Skeletal muscle satellite cell (primary cell): ENCODE measurements around the gene TAF4.
"Not testable (repeated sequence)": the region's sequence is repeated elsewhere in the genome, so short reads cannot be mapped to it uniquely, and the experiment has no call there.

Source experiments
- H3K27me3 ChIP-seq: 2 replicates; pipeline ENCODE4 v1.7.0; 2013; ENCODE audit warnings: low read length; ENCODE audit not compliant: control insufficient read depth, insufficient read depth
- H3K36me3 ChIP-seq: 2 replicates; pipeline ENCODE4 v1.7.0; 2013; ENCODE audit warnings: mild to moderate bottlenecking, control low read depth, low read length; ENCODE audit not compliant: insufficient read depth
- H3K4me1 ChIP-seq: 2 replicates; pipeline ENCODE4 v1.7.0; 2013; ENCODE audit warnings: low read length; ENCODE audit not compliant: control insufficient read depth, insufficient read depth
- H3K4me2 ChIP-seq: 2 replicates; pipeline ENCODE4 v1.7.0; 2013; ENCODE audit warnings: mild to moderate bottlenecking, low read length
- H3K4me3 ChIP-seq: 2 replicates; pipeline ENCODE4 v1.7.0; 2013; ENCODE audit warnings: low read length
- H3K9ac ChIP-seq: 2 replicates; pipeline ENCODE4 v1.7.0; 2013; ENCODE audit warnings: mild to moderate bottlenecking, low read depth, low read length, moderate library complexity
- H3K9me3 ChIP-seq: replicated peaks from 2 replicates; pipeline ENCODE4 v1.7.0; 2013; ENCODE audit warnings: mild to moderate bottlenecking, control low read depth, low read length

Gene TAF4

DNA sequence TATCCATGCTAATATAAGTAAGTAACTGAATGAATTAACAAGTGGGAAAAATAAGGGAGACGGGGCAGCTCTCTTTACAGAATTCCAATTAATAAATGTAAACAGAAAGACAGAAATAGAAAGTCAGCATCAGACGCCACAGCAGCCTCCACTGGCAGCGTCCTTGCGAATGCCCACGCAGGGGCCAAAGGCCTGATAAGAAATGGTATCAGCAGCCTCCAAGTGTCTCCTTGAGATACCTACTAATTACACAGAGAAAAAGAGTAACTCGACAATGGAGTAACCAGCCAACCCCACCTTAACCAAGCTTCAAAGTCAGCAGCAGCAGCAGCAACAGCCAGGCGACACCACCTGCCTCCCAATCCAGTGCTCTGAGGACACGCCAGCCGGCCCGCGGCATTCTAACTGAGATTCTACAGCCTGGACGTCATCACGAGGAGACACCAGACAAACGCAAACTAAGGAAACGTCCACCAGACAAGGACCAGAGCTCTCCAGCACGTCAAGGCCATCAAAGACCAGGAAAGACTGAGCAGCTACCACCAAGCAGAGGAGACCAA is 78.8 kb downstream of the TAF4 start:
- Histone ChIP-seq H3K9ac (no peak overlapping the region), H3K9me3 (no peaks in the 10 kb centered on the region), H3K27me3 (no peaks in the 10 kb centered on the region), H3K4me2 (no peak overlapping the region), H3K36me3 (peaks cover 23% of the 10 kb centered on the region), H3K4me3 (no peak overlapping the region), H3K4me1 (no peaks in the 10 kb centered on the region)

DNA sequence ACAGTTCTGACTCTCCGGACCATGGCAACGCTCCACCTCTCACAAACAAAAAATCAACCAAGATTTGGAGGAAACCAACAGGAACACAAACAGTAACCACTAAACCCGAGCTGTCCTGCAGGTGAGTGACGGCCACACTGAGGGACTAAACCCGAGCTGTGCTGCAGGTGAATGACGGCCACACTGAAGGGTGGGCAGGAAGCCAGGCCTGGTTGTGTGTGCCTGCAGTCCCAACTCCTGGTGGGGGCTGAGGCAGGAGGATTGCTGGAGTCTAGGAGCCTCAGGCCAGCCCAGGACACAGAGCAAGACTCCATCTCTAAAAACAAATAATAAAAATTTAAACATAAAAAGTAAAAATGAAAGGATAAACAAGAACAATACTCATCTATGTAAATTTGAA is 80.6 kb downstream of the TAF4 start:
- H3K4me3 ChIP-seq: no peak overlapping the region
- H3K27me3 ChIP-seq: no peaks in the 10 kb centered on the region
- H3K9me3 ChIP-seq: no peaks in the 10 kb centered on the region
- peaks cover 11% of the 10 kb centered on the region for H3K36me3 ChIP-seq
- no peaks in the 10 kb centered on the region for H3K4me1 ChIP-seq
- no peak overlapping the region for H3K9ac ChIP-seq
- no peak overlapping the region for H3K4me2 ChIP-seq

DNA sequence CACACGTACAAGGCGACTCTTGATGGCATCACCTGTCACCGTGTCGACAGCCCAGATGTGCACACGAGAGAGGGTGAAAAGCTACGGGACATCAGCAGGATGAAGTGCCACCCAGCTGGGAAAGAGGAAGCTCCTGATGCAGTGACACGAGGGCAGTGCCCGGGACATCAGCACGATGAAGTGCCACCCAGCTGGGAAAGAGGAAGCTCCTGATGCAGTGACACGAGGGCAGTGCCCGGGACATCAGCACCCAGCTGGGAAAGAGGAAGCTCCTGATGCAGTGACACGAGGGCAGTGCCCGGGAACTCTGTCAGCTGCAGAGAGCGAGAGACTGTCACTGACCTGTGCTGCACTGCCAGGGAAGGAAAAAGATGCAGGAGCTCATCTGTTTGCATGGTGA is 81.2 kb downstream of the TAF4 start:
- not testable (repeated sequence) for H3K4me2 ChIP-seq, H3K27me3 ChIP-seq, H3K9me3 ChIP-seq, H3K36me3 ChIP-seq, H3K4me3 ChIP-seq, H3K4me1 ChIP-seq, H3K9ac ChIP-seq

DNA sequence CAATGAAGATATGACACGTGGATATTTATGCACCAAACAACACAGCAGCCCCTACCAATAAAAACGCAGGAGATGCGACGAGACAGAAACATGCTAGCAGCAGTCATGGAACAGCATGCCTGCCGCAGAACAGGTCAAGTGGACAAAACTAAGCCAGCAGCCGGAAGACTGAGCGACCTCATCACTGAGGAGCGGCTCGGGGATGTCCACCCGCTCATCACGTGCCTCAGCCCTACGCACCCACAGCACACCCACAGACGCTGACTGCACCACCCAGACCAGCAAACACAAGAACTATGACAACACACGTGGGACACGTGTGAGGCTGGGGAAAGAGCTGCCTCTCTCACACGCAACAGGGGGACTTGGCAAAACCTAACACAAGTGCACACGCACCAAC is 81.7 kb downstream of the TAF4 start:
- Histone ChIP-seq H3K4me2 (no peak overlapping the region), H3K4me3 (no peak overlapping the region), H3K4me1 (no peaks in the 10 kb centered on the region), H3K9me3 (no peaks in the 10 kb centered on the region), H3K36me3 (peaks cover 7% of the 10 kb centered on the region), H3K9ac (no peak overlapping the region), H3K27me3 (no peaks in the 10 kb centered on the region)

DNA sequence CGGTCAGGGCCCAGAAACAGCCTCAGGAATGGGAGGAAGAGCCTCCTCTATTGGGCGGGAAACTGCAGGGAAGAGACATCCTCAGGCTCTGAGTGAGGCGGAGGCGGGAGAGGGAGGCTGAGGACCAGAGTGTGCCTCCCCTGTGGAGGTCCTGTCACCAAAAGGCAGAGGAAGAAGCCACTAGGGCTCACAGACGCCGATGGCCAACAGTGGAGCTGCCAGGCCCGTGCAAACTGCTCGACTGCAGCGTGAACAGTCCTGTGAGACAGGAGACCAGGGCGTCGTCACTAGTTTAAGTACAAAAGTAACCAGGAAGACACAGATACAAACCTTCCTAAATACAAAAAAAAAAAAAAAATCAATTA is 82.7 kb downstream of the TAF4 start:
- peaks cover 7% of the 10 kb centered on the region for H3K36me3 ChIP-seq
- no peaks in the 10 kb centered on the region for H3K9me3 ChIP-seq
- no peak overlapping the region for H3K4me3 ChIP-seq
- H3K4me1 ChIP-seq: no peaks in the 10 kb centered on the region
- no peak overlapping the region for H3K9ac ChIP-seq
- H3K4me2 ChIP-seq: no peak overlapping the region
- no peaks in the 10 kb centered on the region for H3K27me3 ChIP-seq

DNA sequence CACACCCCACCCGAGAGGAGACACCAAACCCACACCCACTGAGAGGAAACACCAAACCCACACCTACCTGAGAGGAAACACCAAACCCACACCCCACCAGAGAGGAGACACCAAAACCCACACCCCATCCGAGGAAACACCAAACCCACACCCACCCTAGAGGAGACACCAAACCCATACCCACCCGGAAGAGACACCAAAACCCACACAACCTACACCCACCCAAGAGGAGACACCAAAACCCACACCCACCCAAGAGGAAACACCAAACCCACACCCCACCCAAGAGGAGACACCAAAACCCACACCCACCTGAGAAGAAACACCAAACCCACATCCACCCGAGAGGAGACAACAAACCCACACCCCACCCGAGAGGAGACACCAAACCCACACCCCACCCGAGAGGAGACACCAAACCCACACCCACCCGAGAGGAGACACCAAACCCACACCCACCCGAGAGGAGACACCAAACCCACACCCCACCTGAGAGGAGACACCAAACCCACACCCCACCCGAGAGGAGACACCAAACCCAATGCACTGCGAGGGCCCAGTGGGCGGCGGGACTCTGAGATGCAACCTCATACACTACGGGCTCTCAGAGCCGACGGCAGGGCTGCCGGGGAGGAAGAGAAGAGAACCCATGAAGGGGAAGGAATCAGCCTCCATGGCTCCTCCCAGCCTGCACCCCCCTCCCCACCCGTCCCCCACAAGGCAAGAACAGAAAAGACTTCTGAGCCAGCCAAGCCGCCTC is 83.3 kb downstream of the TAF4 start:
- Histone ChIP-seq H3K36me3 (peaks cover 7% of the 10 kb centered on the region), H3K9ac (no peak overlapping the region)

DNA sequence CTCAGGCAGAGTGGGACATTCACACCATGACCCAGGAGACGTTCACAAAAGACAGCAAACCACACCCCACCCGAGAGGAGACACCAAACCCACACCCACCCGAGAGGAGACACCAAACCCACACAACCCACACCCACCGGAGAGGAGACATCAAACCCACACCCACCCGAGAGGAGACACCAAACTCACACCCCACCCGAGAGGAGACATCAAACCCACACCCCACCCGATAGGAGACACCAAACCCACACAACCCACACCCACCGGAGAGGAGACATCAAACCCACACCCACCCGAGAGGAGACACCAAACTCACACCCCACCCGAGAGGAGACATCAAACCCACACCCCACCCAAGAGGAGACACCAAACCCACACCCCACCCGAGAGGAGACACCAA is 84.0 kb downstream of the TAF4 start:
- not testable (repeated sequence) for H3K36me3 ChIP-seq, H3K27me3 ChIP-seq

More for the DNA sequence above, 83.3 kb downstream of the TAF4 start:
- Histone ChIP-seq H3K4me1 (no peaks in the 10 kb centered on the region), H3K27me3 (no peaks in the 10 kb centered on the region), H3K4me2 (no peak overlapping the region), H3K9me3 (no peaks in the 10 kb centered on the region), H3K4me3 (no peak overlapping the region)

DNA sequence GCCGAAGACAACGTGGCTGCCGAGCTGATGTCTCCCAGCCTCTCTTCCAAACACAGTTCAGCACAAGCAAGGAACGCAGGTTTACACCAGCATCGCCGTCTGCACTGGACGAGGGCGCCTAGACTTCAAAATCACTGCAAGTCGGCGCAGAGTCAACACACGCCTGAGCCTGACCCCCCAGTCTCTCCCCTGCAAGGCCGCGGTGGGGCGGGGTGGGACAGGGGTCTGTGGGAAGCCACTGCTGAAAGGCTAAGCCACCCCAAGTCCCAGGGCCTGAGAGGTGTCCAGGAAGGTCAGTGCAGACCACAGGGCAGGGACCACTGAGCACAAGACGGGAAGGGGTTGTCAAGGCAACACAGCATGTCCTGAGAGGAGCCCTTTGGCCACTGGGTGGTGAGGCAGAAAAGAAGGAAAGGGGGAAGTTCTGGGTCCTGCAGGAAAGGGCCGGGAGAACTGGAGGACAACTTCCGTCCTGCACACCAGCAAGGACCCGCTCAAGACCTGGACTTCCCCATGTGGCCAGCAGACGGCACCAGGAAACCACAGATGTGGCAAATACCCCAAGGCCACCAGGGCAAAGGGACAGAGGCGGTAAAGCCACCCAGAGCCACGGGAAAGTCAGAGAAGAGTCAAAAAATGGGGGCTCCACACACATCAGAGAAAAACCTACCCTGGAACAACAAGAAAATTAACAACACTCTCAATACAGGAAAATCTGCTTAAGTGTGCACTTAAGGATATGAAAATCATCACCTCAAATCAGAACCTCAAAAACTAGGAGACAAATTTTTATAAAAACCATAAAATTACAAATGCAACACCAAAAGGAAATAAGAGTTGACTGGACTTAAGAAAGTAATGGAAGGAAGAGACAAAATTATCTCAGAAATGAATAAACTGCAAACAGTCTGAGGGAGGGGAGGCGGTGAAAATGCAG is 84.8 kb downstream of the TAF4 start:
- no peaks in the 10 kb centered on the region for H3K9me3 ChIP-seq
- H3K27me3 ChIP-seq: no peaks in the 10 kb centered on the region

More for the DNA sequence above, 84.0 kb downstream of the TAF4 start:
- H3K4me1 ChIP-seq, H3K4me2 ChIP-seq, H3K9me3 ChIP-seq, H3K4me3 ChIP-seq, H3K9ac ChIP-seq: not testable (repeated sequence)

DNA sequence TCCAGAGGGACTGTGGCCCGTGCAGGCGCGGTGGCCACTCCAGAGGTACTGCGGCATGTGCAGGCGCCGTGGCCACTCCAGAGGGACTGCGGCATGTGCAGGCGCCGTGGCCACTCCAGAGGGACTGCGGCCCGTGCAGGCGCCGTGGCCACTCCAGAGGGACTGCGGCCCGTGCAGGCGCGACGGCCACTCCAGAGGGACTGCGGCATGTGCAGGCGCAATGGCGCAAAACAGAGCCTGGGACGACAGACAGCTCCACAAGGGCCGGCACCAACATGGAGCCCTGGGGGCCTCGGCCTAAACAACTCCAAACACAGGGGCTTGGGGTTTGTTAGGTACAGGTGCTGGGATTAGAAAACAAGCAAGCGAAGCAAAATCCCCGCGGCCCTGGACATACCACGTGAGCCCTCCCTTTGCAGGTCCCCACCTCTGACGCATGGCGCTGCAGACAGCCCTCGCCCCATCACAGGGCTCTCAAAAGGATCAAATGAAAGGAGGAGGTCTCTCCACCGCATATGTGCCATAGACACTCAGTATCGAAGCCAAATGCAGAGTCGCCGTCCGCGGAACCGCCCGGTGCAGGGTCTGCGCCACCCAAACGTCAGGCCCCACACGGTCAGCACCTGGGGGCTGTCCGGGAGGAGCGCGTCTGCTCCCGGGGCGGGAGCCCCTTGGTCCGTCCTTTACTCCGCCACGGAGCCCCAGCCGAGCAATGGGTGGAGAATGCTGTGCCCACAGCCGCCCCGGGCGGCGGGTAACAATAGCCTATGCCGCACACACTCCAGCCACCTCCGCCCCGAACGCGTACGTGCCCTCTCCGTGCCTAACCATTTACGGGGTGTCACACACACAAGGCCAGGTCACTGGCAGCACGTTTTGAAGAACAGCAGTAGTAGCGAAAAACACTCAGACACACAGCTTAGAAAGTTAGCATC is 85.7 kb downstream of the TAF4 start:
- Histone ChIP-seq H3K9ac (no peak overlapping the region), H3K4me2 (no peak overlapping the region), H3K27me3 (no peaks in the 10 kb centered on the region), H3K4me1 (no peaks in the 10 kb centered on the region), H3K9me3 (no peaks in the 10 kb centered on the region), H3K36me3 (peaks cover 9% of the 10 kb centered on the region), H3K4me3 (no peak overlapping the region)

More for the DNA sequence above, 84.8 kb downstream of the TAF4 start:
- H3K4me3 ChIP-seq: no peak overlapping the region
- H3K9ac ChIP-seq: no peak overlapping the region
- no peak overlapping the region for H3K4me2 ChIP-seq
- peaks cover 9% of the 10 kb centered on the region for H3K36me3 ChIP-seq
- no peaks in the 10 kb centered on the region for H3K4me1 ChIP-seq

DNA sequence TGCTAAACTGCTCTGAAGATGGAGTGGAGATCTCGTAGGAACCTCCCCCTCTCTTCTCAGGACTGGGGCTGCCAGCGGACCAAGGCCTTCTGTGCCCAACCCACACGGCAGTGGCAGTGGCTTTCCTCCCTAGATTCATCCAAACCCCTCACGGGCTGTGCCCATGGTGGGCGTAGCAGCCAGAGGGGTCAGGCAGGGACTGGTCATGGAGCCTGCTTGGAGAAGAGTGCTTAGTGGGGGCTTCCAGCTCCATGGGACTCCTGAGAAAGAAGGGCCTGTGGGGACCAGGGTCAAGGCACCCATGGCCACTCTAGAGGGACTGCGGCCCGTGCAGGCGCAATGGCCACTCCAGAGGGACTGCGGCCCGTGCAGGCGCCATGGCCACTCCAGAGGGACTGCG is 86.6 kb downstream of the TAF4 start:
- Histone ChIP-seq H3K27me3 (no peaks in the 10 kb centered on the region), H3K36me3 (peaks cover 6% of the 10 kb centered on the region)

DNA sequence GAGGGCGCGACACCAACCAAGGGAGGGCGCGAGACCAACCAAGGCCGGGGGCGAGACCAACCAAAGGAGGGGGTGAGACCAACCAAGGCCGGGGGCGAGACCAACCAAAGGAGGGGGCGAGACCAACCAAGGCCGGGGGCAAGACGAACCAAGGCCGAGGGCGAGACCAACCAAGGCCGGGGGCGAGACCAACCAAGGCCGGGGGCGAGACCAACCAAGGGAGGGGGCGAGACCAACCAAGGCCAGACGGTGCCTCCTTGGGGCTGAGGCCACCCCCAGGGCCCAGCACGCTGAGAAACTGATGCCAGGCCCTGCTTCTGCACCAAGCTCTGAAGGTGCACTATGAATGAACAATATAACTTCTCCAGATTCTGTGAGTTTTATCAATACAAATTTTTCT is 87.2 kb downstream of the TAF4 start:
- Histone ChIP-seq H3K4me1 (no peaks in the 10 kb centered on the region), H3K4me3 (no peak overlapping the region), H3K4me2 (no peak overlapping the region), H3K9me3 (no peaks in the 10 kb centered on the region), H3K36me3 (peaks cover 3% of the 10 kb centered on the region), H3K9ac (no peak overlapping the region), H3K27me3 (no peaks in the 10 kb centered on the region)

More for the DNA sequence above, 86.6 kb downstream of the TAF4 start:
- Histone ChIP-seq H3K4me2 (no peak overlapping the region), H3K9me3 (no peaks in the 10 kb centered on the region), H3K4me1 (no peaks in the 10 kb centered on the region), H3K9ac (no peak overlapping the region), H3K4me3 (no peak overlapping the region)
